Prostate gland (tissue), 2 donors: ENCODE measurements around the gene GPSM1. TPM values are rescaled to one million over a fixed set of nuclear protein-coding genes. Genes with fewer than 3 reads are reported as not detected.

ENCODE experiments used
- DNase-seq: peaks from one replicate; pipeline ENCODE4 v3.0.0-alpha.2; 2019; ENCODE audit warnings: low spot score
- H3K27ac ChIP-seq, 2 donors: fragments of 200-600 bp; sonication (generic); 2 replicates each; pipeline ENCODE4 v1.5.1; 2017 to 2019
- H3K27me3 ChIP-seq: fragments of 200-600 bp; sonication (generic); replicated peaks from 2 replicates; pipeline ENCODE4 v1.5.1; 2019; ENCODE audit not compliant: insufficient read depth
- H3K36me3 ChIP-seq, 2 donors: fragments of 200-600 bp; sonication (generic); 1 replicate in 1 of 2; 2 replicates in 1 of 2; pipeline versions ENCODE4 v1.5.1 to v1.8.1; 2017 to 2019
- H3K4me1 ChIP-seq: fragments of 200-600 bp; sonication (generic); replicated peaks from 2 replicates; pipeline ENCODE4 v1.5.1; 2019
- H3K4me3 ChIP-seq, 2 donors: fragments of 200-600 bp; sonication (generic); 2 replicates each; pipeline ENCODE4 v1.5.1; 2017 to 2019
- H3K9me3 ChIP-seq: fragments of 200-600 bp; sonication (generic); 2 replicates; pipeline ENCODE4 v1.5.1; 2017
- POLR2A ChIP-seq: fragments of 450-650 bp; IDR thresholded peaks from one replicate; pipeline ENCODE4 v1.6.1; 2016; ENCODE audit warnings: antibody characterized with exemption, mild to moderate bottlenecking
- POLR2AphosphoS5 ChIP-seq: sonication (generic); formaldehyde crosslinking; IDR thresholded peaks from one replicate; pipeline ENCODE4 v1.6.1; 2017; ENCODE audit warnings: antibody characterized with exemption
- WGBS: methylation state at CpG from one replicate; pipeline ENCODE4 v1.1.5; 2018; 5-methylcytosine and 5-hydroxymethylcytosine counted together
- intact Hi-C: fragments of 100-400 bp; cut with DNase I; formaldehyde crosslinking; loops from one replicate; pipeline ENCODE4 v1.14.2; 2022
- total RNA-seq, 2 donors: library from RNA; depleted of rRNA; stranded (reverse); fragments of >200 nt; gene quantifications; one replicate each; pipeline ENCODE4 v1.1.0, GENCODE V29; 2016
- TF ChIP-seq, protein P1 (sequence below), 4 experiments: fragments of 200-600 bp in 2 of 4; fragments of 450-650 bp in 2 of 4; sonication (generic) in 2 of 4; IDR thresholded peaks; 1 replicate in 3 of 4; 2 replicates in 1 of 4; pipeline ENCODE4 v1.5.1; 2016 to 2019; ENCODE audit warnings: antibody characterized with exemption in 4 of 4, mild to moderate bottlenecking in 2 of 4, moderate library complexity in 2 of 4

GPSM1 gene
- total RNA-seq, 2 donors from 2014 or later = 11.3 to 89.2 TPM

DNA sequence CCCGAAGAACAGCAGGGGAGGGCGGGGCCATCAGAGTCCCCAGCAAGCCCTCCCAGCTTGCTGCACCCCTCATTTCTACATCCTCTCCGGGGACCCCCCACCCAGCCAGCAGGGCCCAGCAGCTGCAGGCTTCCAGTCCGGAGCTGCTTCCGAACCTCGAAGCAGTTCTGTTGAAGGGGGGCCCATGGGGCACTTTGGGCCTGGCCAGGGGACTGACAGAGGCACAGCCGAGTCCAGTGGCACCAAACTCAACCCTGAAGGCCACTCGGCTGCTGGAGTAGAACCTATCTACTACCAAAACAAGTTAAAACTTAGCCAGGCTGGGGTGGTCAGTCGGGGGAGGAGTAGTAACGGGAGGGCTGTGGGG, 15.3 kb upstream of the GPSM1 start:
- H3K4me3 ChIP-seq = no peak overlapping the region
- no peaks in the 10 kb centered on the region for H3K9me3 ChIP-seq
- no peaks in the 10 kb centered on the region for H3K36me3 ChIP-seq
- H3K4me1 ChIP-seq = no peaks in the 10 kb centered on the region
- WGBS = 66% methylated on average over 9 of the region's 10 CpGs
- intact Hi-C loops = no loop called here
- no peaks in the 10 kb centered on the region for H3K27me3 ChIP-seq
- H3K27ac ChIP-seq = no peak overlapping the region
- TF ChIP-seq POLR2A = no peak
- TF ChIP-seq, protein P1, sequence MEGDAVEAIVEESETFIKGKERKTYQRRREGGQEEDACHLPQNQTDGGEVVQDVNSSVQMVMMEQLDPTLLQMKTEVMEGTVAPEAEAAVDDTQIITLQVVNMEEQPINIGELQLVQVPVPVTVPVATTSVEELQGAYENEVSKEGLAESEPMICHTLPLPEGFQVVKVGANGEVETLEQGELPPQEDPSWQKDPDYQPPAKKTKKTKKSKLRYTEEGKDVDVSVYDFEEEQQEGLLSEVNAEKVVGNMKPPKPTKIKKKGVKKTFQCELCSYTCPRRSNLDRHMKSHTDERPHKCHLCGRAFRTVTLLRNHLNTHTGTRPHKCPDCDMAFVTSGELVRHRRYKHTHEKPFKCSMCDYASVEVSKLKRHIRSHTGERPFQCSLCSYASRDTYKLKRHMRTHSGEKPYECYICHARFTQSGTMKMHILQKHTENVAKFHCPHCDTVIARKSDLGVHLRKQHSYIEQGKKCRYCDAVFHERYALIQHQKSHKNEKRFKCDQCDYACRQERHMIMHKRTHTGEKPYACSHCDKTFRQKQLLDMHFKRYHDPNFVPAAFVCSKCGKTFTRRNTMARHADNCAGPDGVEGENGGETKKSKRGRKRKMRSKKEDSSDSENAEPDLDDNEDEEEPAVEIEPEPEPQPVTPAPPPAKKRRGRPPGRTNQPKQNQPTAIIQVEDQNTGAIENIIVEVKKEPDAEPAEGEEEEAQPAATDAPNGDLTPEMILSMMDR (IDR thresholded peaks at IDR 0.05) = no peak
- DNase-seq = no peak

DNA sequence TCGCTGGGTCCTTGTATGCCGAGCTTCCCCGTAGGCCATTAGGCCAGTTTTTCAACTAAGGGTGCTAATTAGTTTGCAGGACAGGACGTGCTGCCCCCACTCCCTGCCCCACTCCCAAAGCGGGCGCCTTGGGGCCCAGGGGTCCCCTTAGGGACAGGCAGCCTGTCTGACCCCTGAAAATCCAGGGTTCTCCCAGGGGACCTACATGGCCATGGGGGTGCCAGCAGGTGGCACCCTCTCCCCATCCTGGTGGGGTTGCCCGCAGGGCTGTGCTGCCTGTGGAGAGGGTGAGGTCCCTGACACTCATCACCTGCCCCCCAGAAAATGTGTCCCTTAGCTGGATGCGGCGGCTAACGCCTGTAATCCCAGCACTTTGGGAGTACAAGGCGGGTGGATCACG, 14.9 kb upstream of the GPSM1 start:
- 69% methylated on average over 12 of the region's 12 CpGs for WGBS
- TF ChIP-seq, protein P1 (IDR thresholded peaks at IDR 0.05) = peak in 3 of 4 experiments; percentile 50 to 65 (median 61)
- no peak for TF ChIP-seq POLR2AphosphoS5
- no peaks in the 10 kb centered on the region for H3K4me1 ChIP-seq
- DNase-seq = no peak
- H3K36me3 ChIP-seq = no peaks in the 10 kb centered on the region
- H3K4me3 ChIP-seq = no peak overlapping the region
- no peaks in the 10 kb centered on the region for H3K27me3 ChIP-seq
- H3K27ac ChIP-seq = no peak overlapping the region
- H3K9me3 ChIP-seq = no peaks in the 10 kb centered on the region
- intact Hi-C loops = no loop called here

DNA sequence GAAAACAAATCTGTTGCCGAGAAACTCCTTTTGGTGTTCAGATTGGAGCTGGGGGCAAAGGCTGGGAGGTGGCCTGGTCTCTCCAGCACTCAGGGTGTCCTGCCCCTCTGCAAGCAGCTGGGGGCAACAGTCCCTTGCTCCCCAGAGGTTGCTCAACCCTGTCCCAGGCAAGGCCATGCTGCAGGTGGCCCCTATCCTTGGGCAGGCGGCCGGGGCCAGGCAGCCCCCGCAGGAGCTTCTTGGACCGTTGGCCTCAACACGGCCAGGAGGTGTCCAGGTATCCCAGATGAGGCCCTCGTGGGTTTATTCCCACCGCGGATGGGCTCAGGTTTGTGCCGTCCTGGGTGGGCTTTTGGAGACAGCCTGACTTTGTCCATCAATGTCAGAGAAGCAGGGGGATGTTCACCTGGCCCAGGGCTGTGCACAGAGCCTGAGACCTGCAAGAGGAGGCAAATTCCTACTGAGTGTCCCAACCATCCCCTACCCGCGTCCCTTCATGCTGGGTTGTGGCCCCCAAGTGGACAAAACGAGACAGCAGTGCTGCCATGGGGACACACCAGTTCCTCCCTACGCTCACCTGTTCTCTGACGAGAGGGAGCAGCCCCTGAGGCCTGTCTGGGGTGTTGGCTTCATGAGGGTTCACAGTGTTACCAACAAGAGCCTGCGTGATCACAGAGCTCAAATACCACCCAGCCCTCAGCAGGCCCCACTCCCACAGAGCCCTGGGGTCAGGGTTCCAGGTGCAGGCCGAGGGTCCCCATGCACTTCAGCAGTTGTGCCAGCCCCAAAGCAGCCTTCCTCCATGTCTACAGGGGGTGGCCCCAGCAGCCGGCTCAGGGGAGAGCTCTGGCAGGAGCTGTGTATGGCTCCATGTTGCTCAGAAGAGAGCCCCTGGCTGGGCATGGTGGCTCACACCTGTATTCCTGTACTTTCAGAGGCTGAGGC, 14.0 kb upstream of the GPSM1 start:
- no peak for TF ChIP-seq POLR2A
- DNase-seq = no peak
- H3K4me1 ChIP-seq = no peaks in the 10 kb centered on the region
- no peaks in the 10 kb centered on the region for H3K9me3 ChIP-seq
- H3K4me3 ChIP-seq = no peak overlapping the region
- H3K27me3 ChIP-seq = no peaks in the 10 kb centered on the region
- no peak overlapping the region for H3K27ac ChIP-seq
- intact Hi-C loops = no loop called here
- 89% methylated on average over 18 of the region's 18 CpGs for WGBS
- H3K36me3 ChIP-seq = no peaks in the 10 kb centered on the region

DNA sequence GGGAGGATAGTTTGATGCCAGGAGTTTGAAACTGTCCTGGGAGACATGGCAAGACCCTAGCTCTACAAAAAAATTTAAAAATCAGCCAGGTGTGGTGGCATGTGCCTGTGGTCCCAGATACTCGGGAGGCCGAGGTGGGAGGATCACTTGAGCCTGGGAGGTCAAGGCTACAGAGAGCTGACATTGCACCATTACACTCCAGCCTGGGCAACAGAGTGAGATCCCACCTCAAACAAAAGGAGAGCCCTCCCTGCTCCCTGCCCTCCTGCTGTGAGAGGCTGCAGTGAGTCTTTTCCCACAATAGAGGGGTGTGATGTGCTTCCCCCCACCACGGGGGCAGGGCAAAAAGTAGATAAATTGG, 13.3 kb upstream of the GPSM1 start:
- H3K4me1 ChIP-seq = no peaks in the 10 kb centered on the region
- H3K27ac ChIP-seq = no peak overlapping the region
- no peak overlapping the region for H3K4me3 ChIP-seq
- H3K9me3 ChIP-seq = no peaks in the 10 kb centered on the region
- no peak for TF ChIP-seq POLR2A
- TF ChIP-seq POLR2AphosphoS5 = no peak
- TF ChIP-seq, protein P1 (IDR thresholded peaks at IDR 0.05) = no peak
- H3K27me3 ChIP-seq = no peaks in the 10 kb centered on the region
- WGBS = 94% methylated on average over 3 of the region's 3 CpGs
- H3K36me3 ChIP-seq = no peaks in the 10 kb centered on the region
- DNase-seq = no peak
- intact Hi-C loops = no loop called here

DNA sequence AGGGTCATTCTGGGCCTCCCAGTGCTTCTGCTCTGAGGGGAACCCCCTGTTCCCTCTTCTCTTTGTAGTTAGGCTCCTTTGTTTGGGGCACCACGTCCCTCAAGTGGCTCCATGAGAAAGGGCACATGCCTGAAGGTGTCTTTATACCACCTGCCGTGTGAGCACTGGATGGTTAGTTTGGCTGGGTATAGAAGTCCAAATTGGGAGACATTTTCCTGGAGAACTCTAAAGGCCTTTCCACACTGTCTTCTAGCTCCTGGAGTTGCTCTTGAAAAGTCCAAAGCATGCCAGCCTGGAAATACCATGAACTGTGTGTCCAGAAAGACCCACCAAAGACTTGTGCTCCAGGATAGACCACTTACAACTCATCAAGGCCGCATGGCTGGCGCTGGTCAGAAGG, 12.4 kb upstream of the GPSM1 start:
- no peak overlapping the region for H3K4me3 ChIP-seq
- TF ChIP-seq, protein P1 (IDR thresholded peaks at IDR 0.05) = no peak
- TF ChIP-seq POLR2AphosphoS5 (no peak), POLR2A (no peak)

More for the DNA sequence above, 12.4 kb upstream of the GPSM1 start:
- intact Hi-C loops = no loop called here
- H3K4me1 ChIP-seq = no peaks in the 10 kb centered on the region
- 95% methylated on average over 4 of the region's 4 CpGs for WGBS
- no peaks in the 10 kb centered on the region for H3K27me3 ChIP-seq
- H3K9me3 ChIP-seq = no peaks in the 10 kb centered on the region
- H3K27ac ChIP-seq = no peak overlapping the region
- no peak for DNase-seq
- no peaks in the 10 kb centered on the region for H3K36me3 ChIP-seq
